Glomerular visceral epithelial cell (primary cell): ENCODE results near the gene PARD3B.

Experiments used
- DNase-seq: peaks from one replicate; pipeline ENCODE4 v3.0.0-alpha.2; 2016; ENCODE audit errors: extremely low spot score

PARD3B gene

GRCh38 chr2:204948024-204948763, 402.9 kb downstream of the PARD3B start:
- no peak for DNase-seq

GRCh38 chr2:204948822-204949221, 403.5 kb downstream of the PARD3B start:
- no peak for DNase-seq

- peak; percentile 20 for DNase-seq
Observed at GRCh38 chr2:204950695-204951346, 405.5 kb downstream of the PARD3B start.

- no peak for DNase-seq
Observed at GRCh38 chr2:204958371-204958770, 413.1 kb downstream of the PARD3B start.

- no peak for DNase-seq
Observed at GRCh38 chr2:204964414-204964813, 419.1 kb downstream of the PARD3B start.

GRCh38 chr2:204966245-204966644, 421.0 kb downstream of the PARD3B start:
- no peak for DNase-seq

- DNase-seq: no peak
Observed at GRCh38 chr2:204967199-204967960, 422.1 kb downstream of the PARD3B start.

- no peak for DNase-seq
Observed at GRCh38 chr2:204971206-204971907, 426.1 kb downstream of the PARD3B start.

GRCh38 chr2:204972161-204972560, 426.9 kb downstream of the PARD3B start:
- DNase-seq: no peak

GRCh38 chr2:204972606-204973336, 427.5 kb downstream of the PARD3B start:
- no peak for DNase-seq

GRCh38 chr2:204973616-204974015, 428.3 kb downstream of the PARD3B start:
- DNase-seq: no peak

GRCh38 chr2:204974487-204974886, 429.2 kb downstream of the PARD3B start:
- DNase-seq: no peak

GRCh38 chr2:204977914-204978313, 432.6 kb downstream of the PARD3B start:
- no peak for DNase-seq

- peak; percentile 4 for DNase-seq
Observed at GRCh38 chr2:204982303-204982702, 437.0 kb downstream of the PARD3B start.

GRCh38 chr2:204984518-204984917, 439.2 kb downstream of the PARD3B start:
- DNase-seq: peak; percentile 5

- DNase-seq: no peak
Observed at GRCh38 chr2:204986641-204987040, 441.4 kb downstream of the PARD3B start.

- no peak for DNase-seq
Observed at GRCh38 chr2:204988836-204989235, 443.6 kb downstream of the PARD3B start.

GRCh38 chr2:204989877-204990276, 444.6 kb downstream of the PARD3B start:
- no peak for DNase-seq

GRCh38 chr2:205001300-205001966, 456.2 kb downstream of the PARD3B start:
- no peak for DNase-seq

GRCh38 chr2:205002390-205002789, 457.1 kb downstream of the PARD3B start:
- no peak for DNase-seq

- no peak for DNase-seq
Observed at GRCh38 chr2:205003288-205003687, 458.0 kb downstream of the PARD3B start.
